HG02678 (cell line): ENCODE data around the gene KCMF1.

Experiments used
- ATAC-seq: cut with Tn5 transposase; IDR thresholded peaks from one replicate; pipeline ENCODE4 v1.9.1; 2021; ENCODE audit warnings: mild to moderate bottlenecking, moderate library complexity; ENCODE audit not compliant: unreplicated experiment

KCMF1 gene

GRCh38 chr2:84954329-84954728 is 16.6 kb upstream of the KCMF1 start:
- ATAC-seq = no peak

DNA sequence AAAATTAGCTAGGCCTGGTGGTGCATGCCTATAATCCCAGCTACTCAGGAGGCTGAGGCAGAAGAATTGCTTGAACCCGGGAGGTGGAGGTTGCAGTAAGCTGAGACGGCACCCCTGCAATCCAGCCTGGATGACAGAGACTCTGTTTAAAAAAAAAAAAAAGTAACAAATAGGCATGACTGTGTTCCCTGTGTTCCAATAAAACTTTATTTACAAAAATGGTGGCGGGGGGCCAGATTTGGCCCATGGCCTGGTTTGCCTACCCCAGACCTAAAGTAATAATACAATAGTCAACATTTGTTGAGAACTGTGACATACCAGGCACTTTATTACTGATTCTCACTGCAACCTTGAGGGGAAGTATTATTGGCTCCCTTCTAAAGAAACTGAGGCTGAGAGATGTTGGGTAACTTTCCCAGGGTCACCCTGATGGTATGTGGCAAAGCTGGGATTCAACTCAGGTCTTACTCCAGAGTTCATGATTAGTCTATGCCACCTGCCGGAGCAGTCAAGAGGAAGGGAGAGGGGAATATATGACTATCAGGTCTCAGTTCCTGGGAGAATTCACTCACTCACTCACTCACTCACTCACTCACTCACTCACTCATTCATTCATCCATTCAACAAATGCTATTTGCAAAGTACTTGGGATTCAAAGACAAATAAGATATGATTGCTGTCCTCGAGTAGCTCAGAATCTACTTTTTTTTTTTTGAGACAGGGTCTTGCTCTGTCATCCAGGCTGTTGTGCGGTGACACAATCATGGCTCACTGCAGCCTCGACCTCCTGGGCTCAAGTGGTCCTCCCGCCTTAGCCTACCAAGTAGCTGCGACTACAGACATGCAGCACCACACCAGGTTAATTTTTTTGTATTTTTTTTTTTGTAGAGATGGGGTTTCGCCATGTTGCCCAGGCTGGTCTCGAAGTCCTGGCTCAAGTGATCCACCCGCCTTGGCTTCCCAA is 14.3 kb upstream of the KCMF1 start:
- ATAC-seq = no peak

DNA sequence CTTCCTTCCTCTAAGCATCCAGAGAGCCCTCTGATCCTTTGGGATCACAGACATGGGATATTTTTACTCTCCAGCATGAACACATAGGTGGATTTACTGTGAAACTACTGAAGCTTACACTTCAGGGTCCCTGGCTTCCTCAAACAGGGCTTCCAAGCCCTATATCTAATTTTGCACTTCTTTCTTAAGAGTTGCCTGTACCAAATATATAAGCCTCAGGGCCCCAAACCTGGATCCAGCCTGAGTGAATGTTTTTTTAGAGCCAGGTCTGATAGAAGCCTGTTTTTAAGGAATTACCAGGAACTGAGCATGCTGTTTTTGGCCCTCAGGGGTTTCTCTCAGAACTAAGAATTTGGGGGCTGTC is 13.2 kb upstream of the KCMF1 start:
- no peak for ATAC-seq

DNA sequence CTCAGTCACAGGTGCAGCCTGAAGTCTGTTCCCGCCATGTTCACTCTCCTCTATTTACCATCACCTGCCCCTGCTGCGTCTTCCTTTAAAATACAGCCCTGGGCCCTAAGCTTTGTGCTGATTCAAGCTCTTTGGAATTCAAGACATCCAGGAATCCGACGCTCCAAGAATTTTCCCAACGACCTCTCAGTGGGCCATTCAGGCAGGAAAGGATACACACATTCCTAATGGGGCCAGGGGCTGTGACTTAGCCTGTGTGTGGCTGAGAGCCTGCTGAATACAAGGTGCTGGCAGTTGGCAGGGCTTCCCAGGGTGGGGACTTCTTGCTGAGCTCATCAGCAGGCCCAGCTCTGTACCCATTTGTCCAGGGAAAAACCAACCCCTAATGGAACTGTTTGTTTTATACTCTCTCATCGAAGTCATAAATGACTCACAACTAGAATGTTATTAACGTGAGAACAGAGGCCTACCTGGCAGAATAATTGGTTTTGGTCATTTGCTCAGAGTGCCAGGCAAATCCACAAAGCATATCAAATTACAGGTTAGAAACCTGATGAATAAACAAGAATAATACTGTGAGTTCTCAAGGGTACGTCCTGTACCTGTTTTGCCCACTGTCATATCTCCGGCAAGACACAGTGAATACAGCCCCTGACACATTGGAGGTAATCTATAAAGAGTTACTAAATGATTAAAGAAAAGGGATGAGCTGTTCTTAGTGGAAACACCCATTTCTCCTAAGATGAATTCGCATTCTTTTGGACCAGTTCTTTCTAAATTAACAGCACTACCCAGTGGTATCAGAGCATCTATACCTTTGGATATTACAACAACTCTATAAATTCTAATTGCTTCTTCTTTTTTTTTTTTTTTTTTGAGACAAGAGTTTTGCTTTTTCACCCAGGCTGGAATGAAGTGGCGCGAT is 12.6 kb upstream of the KCMF1 start:
- no peak for ATAC-seq

DNA sequence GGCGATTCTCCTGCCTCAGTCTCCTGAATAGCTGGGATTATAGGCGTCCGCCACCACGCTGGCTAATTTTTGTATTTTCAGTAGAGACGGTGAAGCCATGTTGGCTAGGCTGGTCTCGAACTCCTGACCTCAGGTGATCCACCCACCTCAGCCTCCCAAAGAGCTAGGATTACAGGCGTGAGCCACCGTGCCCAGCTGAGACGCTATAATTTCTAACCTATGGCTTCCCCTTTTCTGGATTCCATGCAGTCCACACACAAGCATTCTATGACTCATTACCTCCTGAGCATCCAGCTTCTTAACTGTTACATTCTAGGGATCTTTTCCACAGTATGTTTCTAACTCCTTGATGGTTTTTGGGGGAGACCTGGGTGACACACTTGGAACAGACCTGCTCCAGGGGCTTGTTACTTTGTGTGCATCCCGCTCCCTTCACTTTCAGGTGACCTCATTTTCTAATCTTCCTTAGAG is 11.8 kb upstream of the KCMF1 start:
- no peak for ATAC-seq

DNA sequence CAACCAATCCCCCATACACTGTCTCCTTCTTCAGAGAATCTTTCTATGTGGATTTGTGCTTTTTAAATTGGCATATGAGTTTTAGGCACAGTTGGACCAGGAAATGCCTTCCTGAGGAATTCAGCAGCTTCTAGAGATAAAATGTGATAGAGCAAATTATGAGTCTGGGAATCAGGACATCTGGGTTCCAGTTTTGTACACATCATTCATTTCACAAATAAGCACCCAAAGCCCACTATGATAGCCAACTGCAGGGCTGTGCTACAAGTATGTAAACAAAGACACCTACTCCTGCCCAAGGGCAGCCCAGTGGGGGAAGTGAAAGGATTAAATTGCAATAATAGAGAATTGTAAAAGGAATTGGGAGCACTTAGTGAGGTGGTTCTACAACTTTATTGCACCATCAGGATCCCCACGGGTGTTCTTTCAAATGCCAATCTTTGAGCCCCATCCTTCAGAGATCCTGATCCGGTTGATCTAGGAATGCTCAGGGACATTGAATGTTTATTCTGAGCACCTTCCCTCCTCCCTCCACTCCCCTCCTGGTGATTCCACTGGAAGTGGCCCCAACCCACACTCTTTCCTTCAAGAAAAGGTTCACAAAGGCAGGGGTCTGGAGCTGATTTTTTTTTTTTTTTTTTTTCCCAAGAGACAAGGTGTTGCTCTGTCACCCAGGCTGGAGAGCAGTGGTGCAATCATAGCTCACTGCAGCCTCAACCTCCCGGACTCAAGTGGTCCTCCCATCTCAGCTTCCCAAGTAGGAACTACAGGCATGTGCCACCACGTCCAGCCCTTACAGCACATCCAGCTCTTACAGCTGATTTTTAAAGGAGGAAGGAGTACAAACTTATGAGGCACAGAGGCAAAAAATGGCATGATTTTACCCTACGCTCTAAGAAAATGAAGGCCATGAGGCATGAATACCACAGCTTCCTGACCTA is 11.1 kb upstream of the KCMF1 start:
- no peak for ATAC-seq

DNA sequence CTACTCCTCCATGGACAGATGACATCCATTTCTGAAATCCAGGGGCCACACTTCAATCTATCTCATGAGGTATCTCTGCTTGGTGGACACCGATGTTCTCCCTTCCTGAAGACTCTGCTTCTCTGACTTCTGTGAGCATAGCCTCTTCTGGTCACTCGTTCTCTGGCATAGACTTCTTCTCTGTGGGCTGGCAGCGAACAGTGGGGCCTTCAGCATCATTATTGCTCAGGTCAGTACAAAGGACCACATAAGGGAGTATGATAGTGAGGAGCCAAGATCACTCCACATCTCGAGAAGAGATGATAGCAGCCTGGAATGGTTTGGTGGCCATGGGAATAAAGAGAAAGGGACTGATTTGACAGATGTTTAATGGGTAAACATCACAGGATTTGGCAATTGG is 8.0 kb upstream of the KCMF1 start:
- ATAC-seq = no peak

- no peak for ATAC-seq
These were observed 7.7 kb upstream of the KCMF1 start for GRCh38 chr2:84963323-84963691.

DNA sequence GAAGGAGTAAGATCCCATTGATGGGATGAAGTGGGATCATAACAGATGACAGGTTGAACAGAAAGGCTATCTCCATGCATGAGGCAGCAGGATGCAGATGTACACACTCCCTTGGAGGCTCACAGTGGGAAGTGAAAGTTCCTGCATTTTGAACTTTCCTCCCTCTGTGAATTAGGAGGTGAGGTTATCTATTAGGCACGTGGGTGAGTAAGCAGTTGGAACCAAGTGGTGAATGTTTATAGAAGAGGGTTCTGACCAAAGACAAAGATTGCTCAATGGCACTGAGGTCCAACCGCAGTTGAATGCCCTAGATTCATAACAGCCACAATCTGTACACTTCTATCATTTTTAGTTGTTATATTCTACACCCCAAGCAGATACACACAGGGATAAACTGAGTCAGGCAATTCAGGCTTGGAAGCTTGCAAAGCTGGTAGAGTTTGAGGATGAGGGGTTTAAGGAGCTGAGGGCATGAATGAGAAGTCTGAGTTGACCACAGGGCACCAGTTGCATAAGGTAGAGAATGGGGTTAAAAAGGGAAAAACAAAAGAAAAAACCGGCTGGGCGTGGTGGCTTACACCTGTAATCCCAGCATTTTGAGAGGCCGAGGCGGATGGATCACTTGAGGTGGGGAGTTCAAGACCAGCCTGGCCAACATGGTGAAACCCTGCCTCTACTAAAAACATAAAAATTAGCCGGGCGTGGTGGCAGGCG is 7.1 kb upstream of the KCMF1 start:
- no peak for ATAC-seq

DNA sequence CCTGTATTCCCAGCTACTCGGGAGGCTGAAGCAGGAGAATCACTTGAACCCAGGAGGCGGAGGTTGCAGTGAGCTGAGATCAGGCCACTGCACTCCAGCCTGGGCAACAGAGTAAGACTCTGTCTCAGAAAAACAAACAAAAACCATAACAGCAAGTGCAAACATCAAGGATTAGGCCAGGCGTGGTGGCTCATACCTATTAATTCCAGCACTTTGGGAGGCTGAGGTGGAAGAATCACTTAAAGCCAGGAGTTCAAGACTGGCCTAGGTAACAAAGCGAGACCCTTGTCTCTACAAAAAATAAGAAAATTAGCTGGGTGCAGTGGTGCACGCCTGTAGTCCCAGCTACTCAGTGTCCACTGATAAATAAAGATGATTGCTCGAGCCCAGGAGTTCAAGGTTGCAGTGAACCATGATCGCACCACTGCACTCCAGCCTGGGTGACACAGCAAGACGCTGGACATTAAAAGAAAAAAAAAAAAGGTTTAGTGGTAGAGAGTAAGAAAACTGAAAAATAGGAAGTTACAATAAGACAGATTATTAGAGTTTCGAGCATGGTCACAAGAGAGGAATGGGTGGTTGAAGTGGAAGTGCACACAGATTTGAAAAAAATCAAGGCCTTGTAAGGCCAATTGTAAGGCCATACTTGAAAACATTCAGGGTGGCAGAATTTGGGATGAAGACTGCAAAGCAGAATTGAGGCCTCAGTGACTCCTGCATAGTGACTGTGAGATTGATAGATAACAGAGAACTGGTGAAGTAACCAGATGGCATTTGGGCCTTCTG is 6.4 kb upstream of the KCMF1 start:
- no peak for ATAC-seq

DNA sequence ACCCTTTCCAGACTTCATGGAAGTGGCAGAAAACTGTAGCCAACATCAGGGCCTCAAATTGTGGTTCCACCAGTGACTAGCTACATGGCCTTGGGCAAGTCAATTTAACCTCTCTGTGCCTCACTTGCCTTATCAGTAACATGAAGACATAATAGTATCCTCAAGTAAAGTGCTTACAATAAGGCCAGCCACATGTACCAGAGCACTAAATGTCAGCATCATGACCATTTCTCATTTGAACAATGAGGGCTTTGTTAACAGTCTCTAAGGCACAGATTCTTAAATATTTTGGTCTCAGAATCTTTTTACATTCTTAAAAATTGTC is 5.8 kb upstream of the KCMF1 start:
- no peak for ATAC-seq

- no peak for ATAC-seq
These were observed 5.1 kb upstream of the KCMF1 start for GRCh38 chr2:84965827-84966226.

DNA sequence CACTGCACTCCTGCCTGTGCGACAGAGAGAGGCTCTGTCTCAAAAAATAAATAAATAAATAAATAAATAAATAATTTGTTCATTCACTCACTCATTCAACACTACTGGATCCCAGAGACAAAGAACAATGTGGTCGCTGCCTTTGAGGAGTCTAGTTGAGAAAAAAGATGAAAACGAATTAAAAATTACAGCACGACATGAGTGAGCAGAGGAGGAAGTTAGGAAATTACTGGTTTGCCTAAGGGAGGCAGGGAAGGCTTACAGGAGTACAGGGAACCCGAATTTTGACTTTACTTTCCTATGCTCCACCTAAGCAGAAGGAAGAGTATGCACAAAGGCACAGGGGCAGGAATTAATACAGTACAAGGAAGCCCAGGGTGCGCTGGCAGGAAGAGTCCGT is 4.2 kb upstream of the KCMF1 start:
- no peak for ATAC-seq

- ATAC-seq = no peak
These were observed 1.3 kb upstream of the KCMF1 start for GRCh38 chr2:84969511-84970209.

DNA sequence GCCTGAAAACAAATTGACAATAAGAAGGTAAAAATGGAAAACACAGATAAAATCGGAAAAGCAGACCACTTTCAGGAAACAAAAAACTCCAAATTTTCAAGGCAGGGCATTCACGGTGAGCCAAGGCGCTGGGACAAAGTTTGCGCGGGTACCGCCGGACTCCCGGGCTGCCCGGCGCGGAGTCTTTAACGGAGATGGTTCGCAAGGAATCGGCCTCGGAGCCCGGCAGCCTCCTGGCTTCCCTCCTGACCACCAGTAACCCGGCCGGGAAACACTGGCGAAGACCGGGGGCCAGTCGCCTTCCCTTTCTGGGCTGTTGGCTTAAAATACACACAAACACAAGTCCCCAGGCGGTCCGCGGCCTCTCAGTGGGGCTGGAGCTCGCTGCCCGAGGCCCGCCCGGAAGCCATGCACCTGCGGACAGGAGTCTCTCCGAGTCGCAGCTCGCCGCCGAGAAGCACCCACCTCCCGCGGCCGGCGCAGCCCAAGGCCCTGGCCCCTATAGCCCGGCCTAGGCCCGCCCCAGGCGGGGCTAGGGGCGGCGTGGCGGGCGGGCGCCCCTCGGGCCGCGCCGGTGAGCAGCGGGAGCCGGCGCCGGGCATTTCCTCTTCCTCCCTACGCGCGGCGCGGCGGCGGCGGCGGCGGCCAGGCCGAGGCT is 622 bp upstream of the KCMF1 start:
- peak; percentile 48 for ATAC-seq

- ATAC-seq = peak; percentile 35
These were observed 697 bp downstream of the KCMF1 start for GRCh38 chr2:84971510-84972206.

DNA sequence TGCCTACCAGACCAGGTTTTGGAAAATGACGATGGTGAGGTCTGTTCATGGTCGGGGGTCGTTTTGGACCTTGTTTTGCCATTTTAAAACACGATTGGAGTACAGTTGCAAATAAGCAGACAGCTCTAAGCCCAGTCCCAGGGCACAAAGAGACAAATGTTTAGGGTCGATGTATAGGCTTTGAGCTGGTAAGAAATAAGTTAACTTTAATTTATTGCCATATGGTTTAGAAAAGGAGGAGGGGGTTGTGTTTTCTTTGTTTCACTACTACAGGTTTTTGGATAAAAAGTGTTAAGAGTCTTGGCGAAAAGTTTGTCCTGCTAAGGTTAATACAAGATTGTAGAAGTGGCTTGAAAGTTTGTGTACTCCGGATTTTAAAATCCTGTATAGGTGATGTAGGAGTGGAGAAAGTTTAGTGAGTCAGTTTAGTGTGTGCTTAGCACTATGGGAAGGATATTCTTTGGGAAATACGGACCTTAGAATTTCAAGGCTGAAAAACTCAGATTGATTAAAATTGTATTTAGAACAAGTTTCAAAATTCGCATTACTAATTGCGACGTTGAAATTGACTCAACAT is 1.3 kb downstream of the KCMF1 start:
- ATAC-seq = no peak
